ENCODE measurements around the gene SLC9A4.

- TF ChIP-seq CTCF (IDR thresholded peaks at IDR 0.05) (no peak), EP300 (IDR thresholded peaks at IDR 0.05) (no peak), POLR2A (IDR thresholded peaks at IDR 0.05) (no peak)
These were observed 39.1 kb downstream of the SLC9A4 start for GRCh38 chr2:102512161-102512560.

Data from ovary (tissue), 3 donors.